GM12891 (cell line): Measurements from ENCODE around the gene RPL13A.
"Not testable (repeated sequence)": the region's sequence is repeated elsewhere in the genome, so short reads cannot be mapped to it uniquely, and the experiment has no call there.

ENCODE experiments used
- DNase-seq: peaks from one replicate; pipeline ENCODE4 v3.0.0; 2011; ENCODE audit warnings: low spot score; ENCODE audit not compliant: insufficient read length
- FAIRE-seq: peaks from 2 replicates; lab custom pipeline; 2011; peaks lifted over from hg19 to GRCh38; lab: Jason Lieb, UNC
- PAX5 ChIP-seq: IDR thresholded peaks from 2 replicates; pipeline ENCODE4 v1.6.1; 2011; ENCODE audit warnings: low read length, moderate library complexity, mild to moderate bottlenecking; ENCODE audit not compliant: insufficient read depth, severe bottlenecking
- POLR2A ChIP-seq: IDR thresholded peaks from 2 replicates; pipeline ENCODE4 v1.6.1; 2011; ENCODE audit warnings: low read depth, low read length, control low read depth
- POLR2AphosphoS5 ChIP-seq: IDR thresholded peaks from 2 replicates; pipeline ENCODE4 v1.6.1; 2011; ENCODE audit warnings: low read depth, low read length, control low read depth
- POU2F2 ChIP-seq: IDR thresholded peaks from 2 replicates; pipeline ENCODE4 v1.6.1; 2011; ENCODE audit warnings: low read depth, mild to moderate bottlenecking, control low read depth, low read length, moderate library complexity
- SPI1 ChIP-seq: IDR thresholded peaks from 2 replicates; pipeline ENCODE4 v1.6.1; 2011; ENCODE audit warnings: low read depth, low read length, control low read depth
- TAF1 ChIP-seq: IDR thresholded peaks from 2 replicates; pipeline ENCODE4 v1.6.1; 2011; ENCODE audit warnings: low read depth, low read length, control low read depth

Gene RPL13A

DNA sequence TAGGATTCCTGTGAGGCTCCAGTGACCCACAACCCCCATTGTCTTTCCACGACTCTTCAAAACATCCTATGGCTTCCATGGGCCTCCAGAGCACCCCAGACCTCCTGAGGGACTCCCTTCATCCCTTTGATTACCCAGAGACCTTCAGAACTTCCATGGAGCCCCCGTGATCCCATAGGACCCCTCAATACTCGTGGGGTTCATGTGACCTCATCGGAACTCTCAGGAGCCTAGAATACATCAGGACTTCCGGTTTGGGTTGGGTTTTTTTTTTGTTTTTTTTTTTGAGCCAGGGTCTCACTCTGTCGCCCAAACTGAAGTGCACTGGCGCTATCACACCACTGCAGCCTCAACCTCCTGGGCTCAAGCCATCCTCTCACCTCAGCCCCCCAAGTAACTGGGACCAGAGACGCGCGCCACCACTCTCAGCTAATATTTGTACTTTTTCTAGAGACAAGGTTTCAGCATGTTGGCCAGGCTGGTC, 33.6 kb upstream of the RPL13A start:
- TF ChIP-seq SPI1 (no peak), PAX5 (no peak), POLR2AphosphoS5 (no peak), POU2F2 (no peak), POLR2A (no peak), TAF1 (no peak)
- no peak for DNase-seq
- FAIRE-seq = no peak

DNA sequence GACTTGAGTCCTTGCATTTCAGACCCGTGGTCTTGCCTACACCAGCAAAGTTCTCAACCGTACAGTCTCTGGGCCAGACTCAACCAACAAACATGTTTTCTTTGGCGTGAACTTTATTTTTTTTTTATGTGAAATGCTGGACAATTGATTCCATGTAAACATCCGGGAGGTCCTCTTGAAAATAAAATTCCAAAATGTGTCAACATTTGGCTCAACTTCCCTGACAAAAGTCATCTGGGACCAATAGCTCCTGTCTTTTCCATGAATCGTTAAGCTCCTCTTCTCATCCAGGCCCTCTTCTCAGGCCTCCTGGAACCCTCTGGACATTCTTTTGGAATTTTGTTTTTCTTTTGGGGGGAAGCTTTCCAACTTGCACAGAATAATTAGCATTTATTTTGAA, 31.6 kb upstream of the RPL13A start:
- FAIRE-seq = no peak
- TF ChIP-seq POLR2AphosphoS5 (no peak), POLR2A (no peak), SPI1 (no peak), TAF1 (no peak), PAX5 (no peak), POU2F2 (no peak)

DNA sequence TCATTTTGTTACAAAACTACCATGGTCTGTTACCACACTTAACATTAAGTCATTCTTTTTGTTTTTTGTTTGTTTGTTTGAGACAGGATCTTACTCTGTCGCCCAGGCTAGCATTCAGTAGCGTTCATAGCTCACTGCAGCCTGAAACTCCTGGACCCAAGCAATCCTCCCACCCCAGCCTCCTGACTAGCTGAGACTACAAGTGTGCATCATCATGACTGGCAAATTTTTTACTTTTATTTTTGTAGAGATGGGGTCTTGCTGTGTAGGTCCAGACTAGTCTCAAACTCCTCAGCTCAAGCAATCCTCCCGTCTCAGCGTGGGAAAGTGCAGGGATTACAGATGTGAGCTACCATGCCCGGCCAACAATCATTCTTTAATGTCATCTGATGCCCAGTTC, 31.1 kb upstream of the RPL13A start:
- TF ChIP-seq POLR2AphosphoS5 (no peak), POLR2A (no peak)
- no peak for FAIRE-seq
- no peak for DNase-seq

More for the DNA sequence above, 31.6 kb upstream of the RPL13A start:
- DNase-seq = no peak

GRCh38 chr19:49458567-49458903, 28.9 kb upstream of the RPL13A start:
- TF ChIP-seq POLR2A (no peak), POLR2AphosphoS5 (no peak)
- DNase-seq (no peak), FAIRE-seq (peak; percentile 55)

GRCh38 chr19:49459388-49459787, 28.0 kb upstream of the RPL13A start:
- TF ChIP-seq POLR2AphosphoS5 (no peak), POLR2A (no peak), TAF1 (no peak)
- no peak for FAIRE-seq
- DNase-seq = no peak

GRCh38 chr19:49461130-49461529, 26.3 kb upstream of the RPL13A start:
- FAIRE-seq, DNase-seq: not testable (repeated sequence)

- DNase-seq = no peak
- FAIRE-seq = no peak
- TF ChIP-seq TAF1 = no peak
- TF ChIP-seq SPI1 = no peak
- TF ChIP-seq PAX5 = no peak
- TF ChIP-seq POLR2A = no peak
- TF ChIP-seq POLR2AphosphoS5 = no peak
- no peak for TF ChIP-seq POU2F2
These were observed 25.8 kb upstream of the RPL13A start for GRCh38 chr19:49461656-49462055.

GRCh38 chr19:49462492-49462891, 24.9 kb upstream of the RPL13A start:
- DNase-seq = no peak
- no peak for FAIRE-seq
- no peak for TF ChIP-seq TAF1
- no peak for TF ChIP-seq POLR2A
- no peak for TF ChIP-seq SPI1
- no peak for TF ChIP-seq POU2F2
- TF ChIP-seq PAX5 = no peak
- no peak for TF ChIP-seq POLR2AphosphoS5

DNA sequence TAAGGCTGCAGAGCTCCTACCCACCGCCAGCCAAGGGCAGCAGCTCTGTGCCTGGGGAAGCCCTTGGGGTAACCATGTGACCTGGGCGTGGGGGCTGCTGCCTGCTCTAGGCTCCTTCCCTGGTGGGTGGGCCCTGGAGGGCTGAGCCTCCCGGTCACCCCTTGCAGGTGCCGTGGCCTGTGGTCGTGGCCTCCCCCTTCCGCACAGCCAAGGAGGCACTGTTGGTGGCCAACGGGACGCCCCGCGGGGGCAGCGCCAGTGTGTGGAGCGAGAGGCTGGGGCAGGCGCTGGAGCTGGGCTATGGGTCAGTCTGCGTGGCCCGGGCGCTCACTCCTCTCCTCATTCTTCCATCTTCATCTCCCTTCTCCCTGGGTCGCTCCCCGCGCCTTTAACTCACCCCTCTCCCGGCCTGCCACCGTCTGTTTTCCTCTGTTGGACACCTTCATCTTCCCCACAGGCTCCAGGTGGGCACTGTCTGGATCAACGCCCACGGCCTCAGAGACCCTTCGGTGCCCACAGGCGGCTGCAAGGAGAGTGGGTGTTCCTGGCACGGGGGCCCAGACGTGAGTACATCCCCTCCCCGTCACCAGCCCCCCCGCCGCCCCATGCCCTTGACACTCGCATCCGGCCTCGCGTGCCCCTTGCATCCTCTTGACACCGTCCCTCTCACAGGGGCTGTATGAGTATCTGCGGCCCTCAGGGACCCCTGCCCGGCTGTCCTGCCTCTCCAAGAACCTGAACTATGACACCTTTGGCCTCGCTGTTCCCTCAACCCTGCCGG, 23.3 kb upstream of the RPL13A start:
- TF ChIP-seq PAX5 (no peak), POLR2A (no peak), POU2F2 (no peak), SPI1 (no peak), TAF1 (no peak), POLR2AphosphoS5 (no peak)
- no peak for FAIRE-seq
- DNase-seq = no peak

GRCh38 chr19:49465371-49465770, 22.0 kb upstream of the RPL13A start:
- no peak for TF ChIP-seq SPI1
- TF ChIP-seq TAF1 = no peak
- no peak for TF ChIP-seq PAX5
- TF ChIP-seq POLR2AphosphoS5 = no peak
- TF ChIP-seq POU2F2 = no peak
- TF ChIP-seq POLR2A = no peak
- DNase-seq (no peak), FAIRE-seq (no peak)
